ENCODE results near the gene MEGF11.

The MEGF11 gene

GRCh38 chr15:66131831-66132230 lies 121.7 kb downstream of the MEGF11 start:
- TF ChIP-seq GATA2 (IDR thresholded peaks at IDR 0.05; ENCODE audit: low read depth, low read length) = no peak
- TF ChIP-seq GATA3 (IDR thresholded peaks at IDR 0.05; ENCODE audit: low read depth, low read length) = no peak

- TF ChIP-seq GATA2 (IDR thresholded peaks at IDR 0.05; ENCODE audit: low read depth, low read length) = no peak
- no peak for TF ChIP-seq GATA3 (IDR thresholded peaks at IDR 0.05; ENCODE audit: low read depth, low read length)
These were observed 122.3 kb downstream of the MEGF11 start for GRCh38 chr15:66131200-66131599.

- TF ChIP-seq GATA2 (IDR thresholded peaks at IDR 0.05; ENCODE audit: low read depth, low read length) = no peak
- TF ChIP-seq GATA3 (IDR thresholded peaks at IDR 0.05; ENCODE audit: low read depth, low read length) = no peak
These were observed 123.0 kb downstream of the MEGF11 start for GRCh38 chr15:66130496-66131034.

GRCh38 chr15:66129586-66129985 lies 124.0 kb downstream of the MEGF11 start:
- TF ChIP-seq GATA2 (IDR thresholded peaks at IDR 0.05; ENCODE audit: low read depth, low read length) = no peak
- TF ChIP-seq GATA3 (IDR thresholded peaks at IDR 0.05; ENCODE audit: low read depth, low read length) = no peak

- TF ChIP-seq GATA3 (IDR thresholded peaks at IDR 0.05; ENCODE audit: low read depth, low read length) (no peak), GATA2 (IDR thresholded peaks at IDR 0.05; ENCODE audit: low read depth, low read length) (no peak)
These were observed 125.4 kb downstream of the MEGF11 start for GRCh38 chr15:66128116-66128680.

- TF ChIP-seq GATA3 (IDR thresholded peaks at IDR 0.05; ENCODE audit: low read depth, low read length) (no peak), GATA2 (IDR thresholded peaks at IDR 0.05; ENCODE audit: low read depth, low read length) (no peak)
These were observed 127.1 kb downstream of the MEGF11 start for GRCh38 chr15:66126456-66126855.

- TF ChIP-seq GATA2 (IDR thresholded peaks at IDR 0.05; ENCODE audit: low read depth, low read length) = no peak
- TF ChIP-seq GATA3 (IDR thresholded peaks at IDR 0.05; ENCODE audit: low read depth, low read length) = no peak
These were observed 127.5 kb downstream of the MEGF11 start for GRCh38 chr15:66126031-66126441.

- TF ChIP-seq GATA3 (IDR thresholded peaks at IDR 0.05; ENCODE audit: low read depth, low read length) (no peak), GATA2 (IDR thresholded peaks at IDR 0.05; ENCODE audit: low read depth, low read length) (no peak)
These were observed 128.9 kb downstream of the MEGF11 start for GRCh38 chr15:66124651-66125050.

GRCh38 chr15:66123799-66124198 lies 129.8 kb downstream of the MEGF11 start:
- TF ChIP-seq GATA3 (IDR thresholded peaks at IDR 0.05; ENCODE audit: low read depth, low read length) = no peak; the same call in 1 of the 2 replicates
- peak; percentile 90 for TF ChIP-seq GATA2 (IDR thresholded peaks at IDR 0.05; ENCODE audit: low read depth, low read length)

- TF ChIP-seq GATA3 (IDR thresholded peaks at IDR 0.05; ENCODE audit: low read depth, low read length) (no peak), GATA2 (IDR thresholded peaks at IDR 0.05; ENCODE audit: low read depth, low read length) (no peak)
These were observed 133.1 kb downstream of the MEGF11 start for GRCh38 chr15:66120422-66120821.

GRCh38 chr15:66117841-66118240 lies 135.7 kb downstream of the MEGF11 start:
- no peak for TF ChIP-seq GATA3 (IDR thresholded peaks at IDR 0.05; ENCODE audit: low read depth, low read length)
- TF ChIP-seq GATA2 (IDR thresholded peaks at IDR 0.05; ENCODE audit: low read depth, low read length) = no peak

- no peak for TF ChIP-seq GATA3 (IDR thresholded peaks at IDR 0.05; ENCODE audit: low read depth, low read length)
- TF ChIP-seq GATA2 (IDR thresholded peaks at IDR 0.05; ENCODE audit: low read depth, low read length) = no peak
These were observed 137.9 kb downstream of the MEGF11 start for GRCh38 chr15:66115568-66116206.

- TF ChIP-seq GATA2 (IDR thresholded peaks at IDR 0.05; ENCODE audit: low read depth, low read length) (no peak), GATA3 (IDR thresholded peaks at IDR 0.05; ENCODE audit: low read depth, low read length) (no peak)
These were observed 138.6 kb downstream of the MEGF11 start for GRCh38 chr15:66114863-66115425.

- TF ChIP-seq GATA3 (IDR thresholded peaks at IDR 0.05; ENCODE audit: low read depth, low read length) (no peak), GATA2 (IDR thresholded peaks at IDR 0.05; ENCODE audit: low read depth, low read length) (no peak)
These were observed 141.2 kb downstream of the MEGF11 start for GRCh38 chr15:66112388-66112787.

GRCh38 chr15:66111363-66111762 lies 142.2 kb downstream of the MEGF11 start:
- TF ChIP-seq GATA3 (IDR thresholded peaks at IDR 0.05; ENCODE audit: low read depth, low read length) (no peak), GATA2 (IDR thresholded peaks at IDR 0.05; ENCODE audit: low read depth, low read length) (no peak)
